ENCODE measurements around the gene CRB1. TPM values are rescaled to one million over a fixed set of nuclear protein-coding genes. Genes with fewer than 3 reads are reported as not detected.

Gene CRB1
- total RNA-seq, 1 experiment from 2014 or later, result not detected

DNA sequence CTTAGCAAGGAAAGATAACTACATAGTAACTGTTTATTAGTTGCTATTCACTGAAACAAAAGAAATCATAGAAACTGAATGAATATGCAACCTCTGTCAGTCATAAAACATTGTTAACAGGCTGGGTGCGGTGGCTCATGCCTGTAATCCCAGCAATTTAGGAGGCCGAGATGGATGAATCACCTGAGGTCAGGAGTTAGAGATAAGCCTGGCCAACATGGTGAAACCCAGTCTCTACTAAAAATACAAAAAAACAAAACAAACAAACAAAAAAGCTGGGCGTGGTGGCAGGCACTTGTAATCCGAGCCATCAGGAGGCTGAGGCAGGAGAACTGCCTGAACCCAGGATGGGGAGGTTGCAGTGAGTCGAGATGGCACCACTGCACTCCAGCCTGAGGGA is 44.1 kb downstream of the CRB1 start:
- no peaks in the 10 kb centered on the region for H3K27me3 Mint-ChIP-seq (ENCODE audit: low read depth)
- WGBS (ENCODE audit: extremely low coverage, insufficient read length, low lambda C conversion rate), result no CpG with 5 or more reads among the region's 5 CpGs
- H2BK120ac ChIP-seq (ENCODE audit: low read depth, low read length, poor library complexity, severe bottlenecking), result no peak overlapping the region
- H3K18ac ChIP-seq (ENCODE audit: insufficient read length, low read depth, low read length), result no peak overlapping the region
- H4K20me1 ChIP-seq (ENCODE audit: control insufficient read depth, insufficient read depth, insufficient read length), result no peaks in the 10 kb centered on the region
- no peak overlapping the region for H3K23ac ChIP-seq (ENCODE audit: insufficient read length, low read depth, low read length)
- H3K79me1 ChIP-seq (ENCODE audit: insufficient read depth, low read depth, low read length, poor library complexity, severe bottlenecking), result no peaks in the 10 kb centered on the region
- no peak overlapping the region for H2AFZ ChIP-seq (ENCODE audit: low read length)
- H3K4me3 Mint-ChIP-seq, result no peak overlapping the region
- TF ChIP-seq, protein P1, sequence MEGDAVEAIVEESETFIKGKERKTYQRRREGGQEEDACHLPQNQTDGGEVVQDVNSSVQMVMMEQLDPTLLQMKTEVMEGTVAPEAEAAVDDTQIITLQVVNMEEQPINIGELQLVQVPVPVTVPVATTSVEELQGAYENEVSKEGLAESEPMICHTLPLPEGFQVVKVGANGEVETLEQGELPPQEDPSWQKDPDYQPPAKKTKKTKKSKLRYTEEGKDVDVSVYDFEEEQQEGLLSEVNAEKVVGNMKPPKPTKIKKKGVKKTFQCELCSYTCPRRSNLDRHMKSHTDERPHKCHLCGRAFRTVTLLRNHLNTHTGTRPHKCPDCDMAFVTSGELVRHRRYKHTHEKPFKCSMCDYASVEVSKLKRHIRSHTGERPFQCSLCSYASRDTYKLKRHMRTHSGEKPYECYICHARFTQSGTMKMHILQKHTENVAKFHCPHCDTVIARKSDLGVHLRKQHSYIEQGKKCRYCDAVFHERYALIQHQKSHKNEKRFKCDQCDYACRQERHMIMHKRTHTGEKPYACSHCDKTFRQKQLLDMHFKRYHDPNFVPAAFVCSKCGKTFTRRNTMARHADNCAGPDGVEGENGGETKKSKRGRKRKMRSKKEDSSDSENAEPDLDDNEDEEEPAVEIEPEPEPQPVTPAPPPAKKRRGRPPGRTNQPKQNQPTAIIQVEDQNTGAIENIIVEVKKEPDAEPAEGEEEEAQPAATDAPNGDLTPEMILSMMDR (conservative IDR thresholded peaks at IDR 0.05), result no peak
- H3K14ac ChIP-seq (ENCODE audit: insufficient read depth, low read length), result no peak overlapping the region
- H4K5ac ChIP-seq (ENCODE audit: insufficient read length, low read depth, low read length), result no peak overlapping the region
- no peak overlapping the region for H3T11ph ChIP-seq (ENCODE audit: low read length)
- H3K4ac ChIP-seq (ENCODE audit: low read depth, low read length), result no peak overlapping the region
- no peak overlapping the region for H3K27ac ChIP-seq (ENCODE audit: insufficient read length, low read depth, low read length)
- H2AK5ac ChIP-seq (ENCODE audit: insufficient read length, low read length), result no peak overlapping the region
- H3K4me1 ChIP-seq (ENCODE audit: insufficient read depth, low read length), result no peaks in the 10 kb centered on the region
- H3K27me3 ChIP-seq (ENCODE audit: insufficient read depth, low read length), result no peaks in the 10 kb centered on the region
- H3K56ac ChIP-seq (ENCODE audit: insufficient read length, low read depth, low read length), result no peak overlapping the region
- H2BK12ac ChIP-seq (ENCODE audit: insufficient read length, low read depth, low read length), result no peak overlapping the region
- no peak overlapping the region for H3K27ac Mint-ChIP-seq
- H3K23me2 ChIP-seq (ENCODE audit: insufficient read length, low read depth, low read length, poor library complexity, severe bottlenecking), result no peaks in the 10 kb centered on the region
- no peak overlapping the region for H3K4me2 ChIP-seq (ENCODE audit: insufficient read depth, insufficient read length, low read length)
- H3K79me2 ChIP-seq (ENCODE audit: insufficient read depth, low read length), result no peaks in the 10 kb centered on the region
- no peak overlapping the region for H4K91ac ChIP-seq (ENCODE audit: insufficient read length, low read depth, low read length)
- no peak overlapping the region for H3K9ac ChIP-seq (ENCODE audit: extremely low read depth, insufficient read length, low read length)
- H3K9me3 Mint-ChIP-seq, result no peaks in the 10 kb centered on the region
- H2BK15ac ChIP-seq (ENCODE audit: low read depth, low read length), result no peak overlapping the region
- H3K4me1 Mint-ChIP-seq, result peaks cover 0 to 4% of the 10 kb centered on the region in 2 experiments; a peak in 3 of 4 replicates
- H3K36me3 Mint-ChIP-seq (ENCODE audit: insufficient read depth in 1 of 3, low read depth in 3 of 3), result no peaks in the 10 kb centered on the region
- H4K8ac ChIP-seq (replicated peaks; ENCODE audit: insufficient read length, low read depth, low read length), result no peak overlapping the region
- no peak overlapping the region for H2BK5ac ChIP-seq (ENCODE audit: insufficient read length, low read length)
- H3K9me3 ChIP-seq (ENCODE audit: control insufficient read depth, low read depth, low read length), result no peaks in the 10 kb centered on the region
- H2BK20ac ChIP-seq (ENCODE audit: low read depth, low read length, poor library complexity, severe bottlenecking), result no peak overlapping the region
- DNase-seq, result no peak
